Measurements from ENCODE around the gene ZC3H4.
"Not testable (repeated sequence)": the region's sequence is repeated elsewhere in the genome, so short reads cannot be mapped to it uniquely, and the experiment has no call there.

Gene ZC3H4

DNA sequence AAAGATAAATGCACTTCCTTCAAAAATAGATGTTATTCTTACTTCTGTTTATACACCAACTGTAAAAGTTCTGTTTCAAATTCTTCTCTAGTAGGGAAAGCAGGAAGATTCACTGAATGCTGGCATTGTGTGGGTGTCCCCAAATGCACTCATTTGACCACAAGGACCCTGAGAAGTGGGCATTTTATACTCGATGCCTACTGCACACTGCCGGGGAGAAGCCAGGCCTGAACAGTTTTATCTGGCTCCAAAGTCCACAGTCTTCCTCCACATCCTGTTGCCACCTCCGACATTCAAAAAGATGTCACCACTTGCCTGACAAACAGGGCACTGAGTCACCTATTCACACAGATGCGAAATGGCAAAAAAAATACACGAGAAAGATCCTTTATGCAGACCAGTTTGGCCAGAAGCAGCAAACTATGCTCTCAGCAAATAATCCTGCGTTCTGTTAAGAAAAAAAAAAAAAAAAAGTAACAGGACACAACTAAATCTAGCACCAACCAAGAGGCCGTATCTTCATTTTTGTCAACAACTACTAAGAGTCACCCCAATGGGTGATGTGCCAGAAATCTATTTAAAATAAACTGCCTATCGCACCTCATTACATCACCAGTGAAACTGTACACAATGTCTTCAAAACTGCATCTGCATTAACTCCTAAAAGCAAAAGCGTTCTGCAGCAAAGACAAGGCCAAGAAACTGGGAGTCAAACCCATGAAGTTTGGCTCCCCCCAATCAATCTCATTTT, 6.2 kb downstream of the ZC3H4 start:
- DNase-seq = no peak

GRCh38 chr19:47106821-47107201, 6.8 kb downstream of the ZC3H4 start:
- DNase-seq = peak; percentile 53

GRCh38 chr19:47105874-47106273, 7.7 kb downstream of the ZC3H4 start:
- DNase-seq = no peak

DNA sequence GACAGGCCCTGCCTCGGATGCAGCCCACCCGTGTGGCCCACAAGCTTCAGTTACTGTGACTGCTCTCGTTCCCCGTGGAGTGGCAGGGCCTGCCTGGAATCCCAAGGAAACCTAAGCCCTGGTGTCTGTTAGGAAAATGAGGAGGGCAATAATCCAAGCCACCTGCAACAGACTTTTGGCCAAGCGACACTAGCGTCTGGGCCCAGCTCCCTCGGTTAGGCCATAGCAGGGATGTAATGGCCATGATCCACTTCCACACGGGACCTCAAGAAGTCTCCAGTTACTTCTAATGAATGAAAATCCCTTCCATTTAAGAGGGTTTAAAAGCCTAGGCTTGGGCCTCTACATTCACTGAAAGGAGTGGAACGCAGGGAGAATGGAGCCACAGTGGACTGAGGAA, 8.9 kb downstream of the ZC3H4 start:
- no peak for DNase-seq

DNA sequence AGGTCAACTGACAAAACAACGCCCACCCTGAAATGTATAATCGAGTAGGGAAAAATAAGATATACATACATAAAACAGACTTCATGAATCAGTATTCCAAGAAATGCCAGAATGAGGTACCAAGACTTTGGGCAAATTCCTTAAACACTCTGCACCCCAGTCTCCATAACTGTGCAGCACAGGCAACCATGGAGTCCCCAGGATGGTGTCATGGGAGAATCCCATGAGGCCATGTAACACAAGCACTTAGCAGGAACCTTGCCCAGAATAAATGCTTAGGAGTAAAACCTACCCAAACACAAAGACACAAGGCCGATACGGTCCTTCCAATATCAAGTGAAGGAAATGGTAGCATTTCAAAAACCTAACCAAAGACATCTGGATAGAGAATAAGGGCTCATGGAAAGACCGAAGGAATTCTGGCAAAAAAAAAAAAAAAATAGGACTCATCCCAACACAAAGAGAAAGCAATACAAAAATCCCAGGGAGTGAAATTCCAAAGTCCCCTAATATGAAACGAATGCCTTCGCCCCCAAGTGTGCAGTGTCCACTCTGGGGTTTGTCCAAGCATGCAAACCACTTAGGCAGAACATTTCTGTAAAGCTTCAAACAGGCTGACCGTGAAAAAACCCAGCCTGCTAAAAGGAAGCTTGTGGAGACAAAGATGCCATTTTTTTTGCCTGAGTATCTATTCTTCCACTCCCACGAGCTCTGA, 11.1 kb downstream of the ZC3H4 start:
- no peak for DNase-seq

DNA sequence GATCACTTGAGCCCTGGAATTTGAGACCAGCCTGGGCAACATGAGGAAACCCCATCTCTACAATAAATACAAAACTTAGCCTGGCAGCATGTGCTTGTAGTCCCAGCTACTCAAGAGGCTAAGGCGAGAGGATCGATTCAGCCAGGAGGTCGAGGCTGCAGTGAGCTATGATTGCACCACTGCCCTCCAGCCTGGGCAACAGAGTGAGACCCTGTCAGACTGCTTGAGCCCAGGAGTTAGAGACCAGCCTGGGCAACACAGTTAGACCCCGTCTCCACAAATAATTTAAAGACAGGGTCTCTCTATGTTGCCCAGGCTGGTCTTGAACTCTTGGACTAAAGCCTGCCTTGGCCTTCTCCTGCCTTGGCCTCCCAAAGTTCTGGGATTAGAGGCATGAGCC, 12.5 kb downstream of the ZC3H4 start:
- DNase-seq = not testable (repeated sequence)

DNA sequence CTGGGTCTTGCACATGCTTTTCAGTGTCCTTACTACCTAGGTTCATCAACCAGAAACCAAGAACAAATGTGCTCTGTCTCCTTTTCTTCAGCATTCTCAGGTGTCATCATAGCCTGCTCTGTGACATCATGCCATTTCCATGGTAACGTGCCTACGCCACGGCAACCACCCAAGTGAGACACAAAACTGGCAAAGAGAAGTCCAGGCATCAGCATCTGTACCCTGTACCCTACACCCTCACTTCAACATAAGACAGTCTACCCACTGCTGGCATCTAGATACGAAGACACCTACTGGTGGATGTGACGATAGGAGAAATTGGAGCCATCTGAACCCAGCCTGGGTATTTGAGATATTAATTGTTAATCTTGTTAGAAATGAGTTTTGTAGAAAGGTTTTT, 13.3 kb downstream of the ZC3H4 start:
- no peak for DNase-seq

DNA sequence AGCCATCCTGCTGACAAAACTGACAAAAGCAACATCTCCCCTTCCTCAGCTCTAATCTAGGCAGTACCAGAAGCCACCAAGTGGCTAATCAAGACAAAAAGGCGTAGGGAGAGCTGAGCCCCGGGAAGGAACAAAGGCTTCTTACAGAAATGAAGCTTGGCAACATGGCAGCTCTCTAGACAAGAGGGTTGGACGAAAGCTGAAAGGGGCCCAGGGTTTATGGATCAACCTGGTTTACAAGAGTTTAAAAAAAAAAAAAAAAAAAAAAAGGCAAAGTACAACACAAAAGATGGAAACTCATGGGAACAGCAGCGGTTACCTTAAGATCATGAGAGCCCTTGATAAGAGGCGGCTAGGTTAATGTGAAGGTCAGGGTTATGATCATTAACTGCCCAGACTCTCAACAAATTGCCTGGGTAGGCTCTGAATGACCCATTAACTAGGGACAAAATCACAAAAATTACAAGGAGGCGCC, 14.0 kb downstream of the ZC3H4 start:
- no peak for DNase-seq

GRCh38 chr19:47098608-47099007, 15.0 kb downstream of the ZC3H4 start:
- DNase-seq = no peak

GRCh38 chr19:47097396-47098201, 16.0 kb downstream of the ZC3H4 start:
- no peak for DNase-seq

- DNase-seq = no peak
Measured at GRCh38 chr19:47096721-47097120, 16.9 kb downstream of the ZC3H4 start.

- DNase-seq = no peak
Measured at GRCh38 chr19:47096100-47096704, 17.4 kb downstream of the ZC3H4 start.

- peak; percentile 23 for DNase-seq
Measured at GRCh38 chr19:47095476-47096099, 18.0 kb downstream of the ZC3H4 start.

- DNase-seq = no peak
Measured at GRCh38 chr19:47094557-47095475, 18.8 kb downstream of the ZC3H4 start.

DNA sequence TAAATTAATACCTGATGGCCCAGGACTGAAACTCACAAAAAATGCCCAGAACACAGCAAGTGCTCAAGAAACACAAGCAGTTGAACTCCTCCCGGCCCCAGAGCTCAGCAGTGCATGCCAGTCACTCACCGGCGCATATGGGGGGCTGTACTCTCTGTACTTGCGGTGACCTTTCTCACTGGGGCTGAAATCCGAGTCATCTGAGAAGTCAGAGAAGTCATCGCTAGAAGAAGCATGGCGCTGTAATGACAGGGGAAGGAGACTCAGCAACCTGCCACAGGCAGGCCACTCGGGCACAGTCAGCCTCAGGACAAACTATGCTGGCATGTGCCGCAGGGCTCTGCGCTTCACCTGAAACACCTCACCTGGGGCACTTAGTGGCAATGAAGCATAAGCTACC, 19.7 kb downstream of the ZC3H4 start:
- no peak for DNase-seq

- no peak for DNase-seq
Measured at GRCh38 chr19:47093254-47093653, 20.3 kb downstream of the ZC3H4 start.

- no peak for DNase-seq
Measured at GRCh38 chr19:47089767-47090350, 23.7 kb downstream of the ZC3H4 start.

DNA sequence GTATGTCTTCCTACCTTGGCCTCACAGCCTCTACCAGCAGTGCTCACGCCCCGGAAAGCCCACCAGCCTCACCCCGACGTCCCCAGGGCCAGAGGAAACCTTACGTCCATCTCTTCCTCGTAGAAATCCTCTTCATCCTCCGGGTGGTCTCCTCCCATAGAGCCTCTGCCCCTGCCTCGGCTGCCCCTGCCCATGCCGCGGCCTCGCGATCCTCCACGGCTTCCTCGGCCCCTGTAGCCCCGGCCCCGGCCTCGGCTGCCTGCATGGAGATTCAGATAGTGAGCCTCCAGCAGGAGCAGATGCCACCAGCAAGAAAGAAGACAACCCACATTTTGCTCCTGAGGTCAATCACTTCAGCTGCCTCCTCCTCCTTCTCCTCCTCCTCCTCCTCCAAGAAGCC, 27.3 kb downstream of the ZC3H4 start:
- DNase-seq = no peak

GRCh38 chr19:47084879-47085439, 28.6 kb downstream of the ZC3H4 start:
- DNase-seq = no peak

- no peak for DNase-seq
Measured at GRCh38 chr19:47082493-47082892, 31.1 kb downstream of the ZC3H4 start.

GRCh38 chr19:47081095-47081494, 32.5 kb downstream of the ZC3H4 start:
- DNase-seq = no peak
